Measurements from ENCODE around the gene FUT9.

The FUT9 gene

GRCh38 chr6:96073555-96073954 lies 57.8 kb downstream of the FUT9 start:
- no peak for DNase-seq (ENCODE audit: low read depth in 2 of 2)

DNA sequence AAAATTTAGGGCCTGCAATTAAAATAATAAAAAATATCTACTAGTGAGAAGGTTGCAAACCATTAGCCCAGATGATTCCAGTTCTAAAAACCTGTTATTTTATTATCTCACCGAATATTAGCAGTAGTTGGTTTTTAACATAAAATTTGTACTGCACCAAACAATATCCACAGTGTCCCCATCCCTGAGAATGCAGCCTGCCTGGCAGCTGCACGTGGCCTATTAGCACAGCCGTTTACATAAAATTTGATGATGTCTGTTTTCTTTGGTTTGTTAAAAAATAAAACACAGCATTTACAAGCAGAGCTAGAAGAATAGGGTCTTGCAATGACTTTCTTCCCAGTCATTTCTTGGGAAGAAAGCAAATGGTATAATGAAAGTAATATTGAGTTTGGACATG lies 58.2 kb downstream of the FUT9 start:
- no peak for DNase-seq (ENCODE audit: low read depth in 2 of 2)

GRCh38 chr6:96075826-96076225 lies 60.1 kb downstream of the FUT9 start:
- no peak for DNase-seq (ENCODE audit: low read depth in 2 of 2)

- no peak for DNase-seq (ENCODE audit: low read depth in 2 of 2)
Observed at GRCh38 chr6:96086745-96087144, 71.0 kb downstream of the FUT9 start.

- no peak for DNase-seq (ENCODE audit: low read depth in 2 of 2)
Observed at GRCh38 chr6:96089173-96089572, 73.4 kb downstream of the FUT9 start.

GRCh38 chr6:96094077-96094476 lies 78.3 kb downstream of the FUT9 start:
- DNase-seq (ENCODE audit: low read depth in 2 of 2), result no peak

DNA sequence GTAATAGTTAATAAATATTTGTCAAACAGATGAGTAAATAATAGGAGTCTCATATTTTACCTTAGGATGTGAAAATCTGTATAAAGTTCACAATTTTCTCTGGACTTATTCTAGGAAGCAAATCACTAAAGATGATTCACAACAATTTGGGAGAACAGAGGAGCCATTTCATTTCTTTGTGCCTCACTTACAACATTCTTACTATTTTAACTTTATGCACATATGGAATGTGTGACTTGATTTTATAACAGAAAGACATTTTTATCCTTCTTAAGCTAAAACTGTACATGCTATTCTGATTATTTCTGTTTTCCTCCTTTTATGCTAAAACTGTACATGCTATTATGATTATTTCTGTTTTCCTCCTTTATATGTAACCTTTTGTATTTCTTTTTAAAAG lies 83.3 kb downstream of the FUT9 start:
- no peak for DNase-seq (ENCODE audit: low read depth in 2 of 2)

GRCh38 chr6:96101564-96101963 lies 85.8 kb downstream of the FUT9 start:
- no peak for DNase-seq (ENCODE audit: low read depth in 2 of 2)

GRCh38 chr6:96104910-96105309 lies 89.1 kb downstream of the FUT9 start:
- DNase-seq (ENCODE audit: low read depth in 2 of 2), result no peak

- DNase-seq (ENCODE audit: low read depth in 2 of 2), result no peak
Observed at GRCh38 chr6:96110878-96111277, 95.1 kb downstream of the FUT9 start.

GRCh38 chr6:96116674-96117073 lies 100.9 kb downstream of the FUT9 start:
- no peak for DNase-seq (ENCODE audit: low read depth in 2 of 2)

DNA sequence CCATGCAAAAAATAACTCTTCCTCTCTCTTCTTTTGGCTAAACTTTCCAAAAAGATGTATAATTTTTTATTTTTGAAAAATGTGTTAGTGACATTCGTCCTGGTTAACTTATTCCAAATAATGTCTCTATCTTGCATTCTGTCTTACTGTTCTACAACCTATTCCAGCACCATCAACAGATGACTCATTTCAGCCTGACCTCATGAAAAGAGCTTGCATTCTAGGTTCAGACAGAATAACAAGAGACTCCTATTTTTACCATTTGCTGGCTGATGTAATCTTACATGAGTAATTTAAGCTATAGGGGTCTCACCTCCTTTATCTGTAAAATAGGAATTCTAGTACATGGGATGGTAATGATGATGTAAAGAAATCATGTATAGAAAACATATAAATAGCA lies 109.0 kb downstream of the FUT9 start:
- DNase-seq (ENCODE audit: low read depth in 2 of 2), result no peak

DNA sequence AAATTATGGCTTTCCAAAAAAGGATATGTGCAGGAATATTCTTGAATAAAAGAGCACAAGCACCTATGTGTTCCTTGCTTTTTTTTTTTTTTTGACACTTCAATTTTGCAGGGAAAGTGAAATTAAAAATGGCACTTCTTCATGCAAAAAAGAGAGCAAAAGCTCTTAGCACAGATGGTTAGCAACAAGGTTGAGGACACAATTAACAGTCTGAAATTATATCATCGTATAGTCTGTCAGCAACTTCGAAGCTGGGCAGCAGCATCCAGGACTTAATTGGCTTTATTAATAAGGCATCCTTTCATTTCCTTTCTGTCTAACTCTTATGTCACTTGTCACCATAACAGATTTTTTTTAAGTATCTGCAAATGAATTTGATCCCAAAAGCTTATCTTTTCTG lies 122.6 kb downstream of the FUT9 start:
- DNase-seq (ENCODE audit: low read depth in 2 of 2), result no peak

GRCh38 chr6:96142142-96142541 lies 126.4 kb downstream of the FUT9 start:
- DNase-seq (ENCODE audit: low read depth in 2 of 2), result no peak

DNA sequence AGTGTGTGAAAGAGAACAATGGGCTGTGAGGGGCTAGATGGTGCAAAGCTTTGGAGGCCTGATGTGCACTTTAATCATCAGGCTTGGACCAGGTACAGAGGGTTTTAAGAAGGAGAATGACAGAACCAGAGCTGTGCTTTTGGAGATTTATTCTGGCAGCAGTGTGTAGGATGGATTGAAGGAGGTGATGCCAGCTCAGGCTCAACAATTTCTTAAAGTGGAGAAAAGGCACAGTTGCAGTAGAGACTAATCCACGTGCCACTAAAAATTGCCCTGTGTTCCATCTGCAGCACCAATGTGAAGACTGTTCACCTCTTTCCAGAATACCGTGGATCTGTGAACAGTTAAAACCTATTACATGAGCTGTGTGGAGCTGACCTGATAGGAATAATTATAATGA lies 134.7 kb downstream of the FUT9 start:
- DNase-seq (ENCODE audit: low read depth in 2 of 2), result no peak

DNA sequence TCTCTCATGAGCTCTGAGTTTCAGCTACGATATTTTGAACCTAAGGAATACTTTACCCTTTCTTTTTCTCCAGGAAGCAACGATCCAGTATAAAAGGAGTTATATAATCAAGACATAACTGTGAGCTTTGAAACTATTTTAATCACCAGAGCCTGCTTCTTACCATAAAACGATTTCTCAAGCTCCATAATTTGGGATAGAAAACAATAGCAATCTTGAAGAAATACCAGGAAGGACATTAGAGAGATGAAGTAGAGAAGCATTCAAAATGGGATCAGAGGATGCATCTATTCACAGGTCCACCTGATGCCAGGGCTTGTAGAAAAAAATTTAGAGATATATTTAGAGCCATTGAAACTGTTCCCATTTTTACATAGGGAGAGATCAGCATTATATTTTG lies 135.9 kb downstream of the FUT9 start:
- DNase-seq (ENCODE audit: low read depth in 2 of 2), result no peak

DNA sequence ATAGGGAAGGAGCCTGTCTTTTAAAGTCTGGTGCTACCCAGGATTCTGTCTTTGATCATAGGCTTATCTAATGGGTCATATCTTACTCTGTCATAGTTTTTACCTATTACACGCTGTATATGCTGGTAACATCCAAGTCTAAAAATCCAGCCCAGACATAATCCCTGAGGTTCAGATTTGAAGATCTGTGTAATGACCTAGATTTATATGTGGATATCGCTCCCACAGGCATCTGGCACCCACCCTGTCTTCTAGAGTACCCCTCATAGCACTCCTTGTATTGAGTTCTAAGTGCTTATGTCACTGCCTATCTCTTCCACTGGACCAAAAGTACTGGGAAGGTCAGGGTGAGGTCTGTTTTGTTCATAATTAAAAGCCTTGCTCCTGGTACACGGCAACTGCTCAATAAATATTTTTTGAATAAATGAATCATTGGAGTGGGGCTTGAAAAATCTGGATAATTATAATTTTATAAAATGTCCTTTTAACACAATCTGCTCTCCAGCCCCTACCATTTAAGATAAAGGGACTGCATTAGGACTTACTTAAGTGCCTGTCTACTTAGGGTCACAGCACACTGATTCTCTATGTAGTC lies 136.4 kb downstream of the FUT9 start:
- DNase-seq (ENCODE audit: low read depth in 2 of 2), result no peak

DNA sequence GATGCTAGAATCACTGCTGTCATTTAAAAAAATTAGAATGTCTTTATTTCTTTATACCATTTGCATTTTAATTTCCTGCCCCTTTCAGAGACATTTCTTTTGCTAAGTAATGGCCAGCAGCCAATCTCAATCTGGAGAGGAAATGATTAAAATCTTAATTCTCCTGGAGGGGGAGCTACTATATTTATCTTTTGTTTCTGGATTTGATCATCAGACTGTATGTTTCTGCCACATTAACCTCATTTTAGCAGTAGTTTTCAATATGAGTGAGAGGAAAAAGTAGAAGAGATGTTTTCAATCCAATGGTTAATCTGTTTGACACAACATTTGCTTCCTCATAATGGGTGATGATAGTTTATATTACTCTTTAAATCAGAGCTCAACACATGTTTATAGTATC lies 138.0 kb downstream of the FUT9 start:
- no peak for DNase-seq (ENCODE audit: low read depth in 2 of 2)

DNA sequence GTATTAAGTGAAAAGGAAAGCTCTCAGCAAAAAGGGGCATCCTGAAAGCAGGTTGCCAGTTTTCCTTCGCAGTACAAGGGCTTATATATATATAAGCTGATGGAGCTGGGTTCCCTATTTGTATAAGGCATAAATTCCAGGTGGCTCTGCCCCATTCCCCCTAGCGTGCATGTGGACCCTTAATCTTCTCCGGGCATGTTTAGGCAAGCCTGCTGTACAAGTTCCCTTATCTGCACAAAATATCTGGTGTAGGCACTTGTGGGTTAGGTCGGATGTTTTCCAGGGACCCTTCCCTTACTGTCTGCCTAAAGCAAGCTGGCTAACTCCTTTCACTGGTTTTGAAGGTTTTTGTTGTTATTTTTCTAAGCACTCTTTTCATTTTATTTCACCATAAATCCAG lies 140.7 kb downstream of the FUT9 start:
- no peak for DNase-seq (ENCODE audit: low read depth in 2 of 2)

DNA sequence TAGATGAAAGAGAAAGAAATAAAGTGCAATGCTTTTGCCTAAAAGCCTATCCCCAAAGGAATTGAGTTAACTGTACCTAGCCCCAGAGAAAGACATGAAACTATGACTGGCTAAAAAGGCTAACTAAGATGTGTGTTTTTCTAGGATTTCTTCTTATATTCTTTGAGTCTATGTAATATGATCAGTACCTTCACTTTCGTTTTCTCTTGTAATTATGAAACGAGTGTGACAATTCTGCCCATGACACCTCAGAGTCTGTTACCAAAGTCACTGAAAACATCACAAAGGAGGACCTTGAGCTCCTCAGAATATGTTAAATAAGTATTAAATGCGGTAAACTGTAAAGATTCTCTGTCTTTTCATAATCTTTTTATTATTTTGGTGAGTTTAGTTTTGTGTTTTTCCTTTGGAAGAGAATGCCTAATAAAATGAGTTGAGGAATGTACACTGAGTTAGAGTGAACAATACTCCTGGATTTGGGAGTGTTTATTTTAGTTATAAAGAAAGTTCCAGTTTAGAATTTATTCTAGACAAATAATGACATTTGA lies 141.3 kb downstream of the FUT9 start:
- DNase-seq (ENCODE audit: low read depth in 2 of 2), result no peak

GRCh38 chr6:96162711-96163120 lies 146.9 kb downstream of the FUT9 start:
- DNase-seq (ENCODE audit: low read depth in 2 of 2), result no peak

DNA sequence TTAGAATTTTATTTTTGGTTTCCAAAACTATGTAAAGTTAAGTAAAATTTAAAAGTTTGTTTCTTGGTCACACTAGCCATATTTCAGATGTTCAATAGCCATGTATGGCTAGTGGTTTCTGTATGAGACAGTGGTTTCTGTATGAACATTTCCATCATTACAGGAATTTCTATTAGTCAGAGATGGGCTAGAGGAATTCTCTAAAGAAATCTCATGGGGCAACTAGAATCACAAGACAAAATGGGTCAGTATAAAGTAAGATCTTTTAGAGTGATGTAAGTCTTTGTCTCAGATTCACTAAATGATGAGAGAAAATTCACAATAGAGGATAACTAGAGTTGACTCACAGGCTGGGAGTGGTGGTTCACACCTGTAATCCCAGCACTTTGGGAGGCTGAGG lies 149.0 kb downstream of the FUT9 start:
- no peak for DNase-seq (ENCODE audit: low read depth in 2 of 2)

- no peak for DNase-seq (ENCODE audit: low read depth in 2 of 2)
Observed at GRCh38 chr6:96171112-96171511, 155.3 kb downstream of the FUT9 start.

DNA sequence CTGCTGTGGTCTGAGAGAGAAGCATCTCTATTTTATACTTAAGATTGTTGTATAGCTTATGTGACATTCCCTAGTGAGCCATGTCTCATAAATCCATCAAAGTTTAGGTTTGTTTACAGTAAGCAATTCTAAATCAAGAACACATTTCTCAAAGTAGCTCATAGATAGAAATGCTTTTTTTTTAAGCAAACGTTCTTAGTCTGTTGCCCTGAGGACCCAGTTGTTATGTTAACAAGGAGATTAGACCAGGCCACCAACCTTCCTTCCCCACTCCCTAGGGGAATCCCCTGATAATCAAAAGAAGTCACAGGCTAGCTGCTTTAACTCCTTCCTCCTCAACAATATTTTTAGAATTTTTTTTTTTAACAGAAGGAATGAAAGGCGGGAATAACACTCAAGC lies 169.0 kb downstream of the FUT9 start:
- no peak for DNase-seq (ENCODE audit: low read depth in 2 of 2)
